ENCODE data around the gene FUT8. TPM values are rescaled to one million over a fixed set of nuclear protein-coding genes. Genes with fewer than 3 reads are reported as not detected.

FUT8 gene
- total RNA-seq, 1 donor from 2014 or later: 193 TPM

DNA sequence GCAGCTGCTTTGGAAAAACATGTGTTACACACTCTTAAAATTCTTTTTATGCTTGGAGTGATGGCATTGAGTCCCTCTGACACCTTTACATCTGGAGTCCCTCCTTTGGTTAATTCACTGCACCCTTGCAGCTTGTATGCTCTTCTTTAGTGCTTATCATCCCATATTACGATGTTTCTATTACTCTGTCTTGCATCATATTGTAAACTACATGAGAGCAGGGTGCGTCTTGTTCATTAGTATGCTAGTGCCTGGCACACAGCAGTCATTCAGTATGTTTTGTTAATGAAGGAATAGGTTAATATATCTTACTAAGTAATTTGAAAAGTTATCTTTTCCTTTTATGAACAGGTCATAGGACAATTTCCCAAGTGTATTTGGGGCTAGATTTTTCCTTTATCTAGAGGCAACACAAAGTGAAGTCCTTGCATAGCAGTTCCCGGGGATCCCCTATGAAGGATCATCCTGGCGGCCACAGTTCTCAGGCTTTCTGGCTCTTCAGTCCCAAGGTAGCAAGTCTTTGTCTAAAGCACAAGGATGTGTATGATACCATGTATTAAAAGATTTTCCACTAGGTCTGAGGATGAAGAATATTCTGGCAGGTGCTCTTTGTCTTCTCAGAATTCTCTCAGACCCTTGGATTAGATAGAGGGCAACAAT, 363.8 kb downstream of the FUT8 start:
- no peak for DNase-seq

DNA sequence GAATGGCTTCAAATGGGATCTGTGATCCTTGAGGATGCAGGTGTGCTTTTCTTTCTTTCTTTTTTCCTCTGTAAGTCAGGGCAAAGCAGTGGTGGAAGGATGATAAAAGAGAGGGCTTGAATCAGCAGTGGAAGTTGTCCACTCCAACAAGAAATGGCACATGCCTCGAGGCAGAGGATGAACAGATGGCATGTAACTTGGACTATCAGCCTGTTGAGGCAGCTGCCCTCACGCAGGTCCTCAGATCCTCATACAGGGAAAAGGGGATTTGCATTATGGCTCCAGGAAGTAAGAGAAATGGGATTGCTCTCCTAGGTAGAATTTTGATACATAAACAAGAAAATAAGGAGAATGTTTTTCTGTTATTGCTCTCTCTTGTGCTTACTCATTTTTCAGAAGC, 368.0 kb downstream of the FUT8 start:
- no peak for DNase-seq

DNA sequence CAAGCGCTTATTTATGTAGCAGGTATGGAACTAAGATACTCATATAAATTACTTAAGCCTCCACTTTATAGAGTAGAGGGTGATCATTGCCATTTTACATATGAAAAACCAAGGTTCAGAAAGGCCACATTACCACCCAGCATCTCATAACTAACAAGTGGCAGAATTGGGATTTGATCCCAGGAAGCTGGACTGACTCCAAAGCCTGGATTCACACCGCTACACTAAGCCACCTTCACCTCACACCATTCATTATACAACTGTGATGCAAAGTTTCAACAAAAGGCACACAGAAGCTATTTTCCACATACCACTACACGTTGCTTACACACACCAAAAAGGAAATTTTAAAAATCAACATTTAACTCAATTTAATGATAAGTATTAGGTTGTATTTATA, 370.6 kb downstream of the FUT8 start:
- no peak for DNase-seq

DNA sequence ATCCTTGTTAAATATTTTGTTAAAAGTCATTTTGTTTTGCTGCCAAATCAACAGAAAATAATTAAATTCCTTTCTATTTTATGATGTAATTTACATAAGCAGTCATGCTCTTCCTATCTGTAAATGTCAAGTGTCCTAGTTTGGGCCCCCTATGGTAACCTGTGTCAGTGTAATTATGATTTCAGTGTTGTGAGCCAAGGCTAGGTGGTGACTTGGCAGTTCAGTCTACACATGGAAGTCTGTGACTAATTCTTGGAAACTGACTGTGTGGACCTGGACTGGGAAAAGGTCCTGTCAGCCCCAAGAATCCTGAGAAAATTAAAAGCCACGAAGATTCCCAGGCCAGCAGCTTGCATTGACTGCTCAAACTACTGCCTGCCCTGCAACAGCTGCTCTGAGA, 371.0 kb downstream of the FUT8 start:
- no peak for DNase-seq

DNA sequence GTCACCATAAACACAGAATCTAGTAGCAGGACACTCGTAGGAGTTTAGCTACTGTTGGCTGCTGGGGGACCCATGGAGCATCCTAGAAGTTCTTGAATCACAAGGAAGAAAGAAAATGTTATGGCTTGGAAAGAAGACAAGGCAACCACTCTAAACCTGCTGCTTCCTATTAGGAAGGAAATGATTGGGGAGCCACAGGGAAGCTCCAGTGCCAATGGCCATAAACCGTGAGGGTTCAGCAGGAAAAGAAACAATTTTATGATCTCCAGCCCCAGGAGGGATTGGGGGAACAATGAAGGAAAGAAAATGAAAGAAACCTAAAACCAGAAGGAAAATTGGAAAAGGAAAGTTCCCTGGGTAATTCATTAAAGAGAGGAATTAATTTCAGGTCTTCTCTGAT, 372.0 kb downstream of the FUT8 start:
- DNase-seq: no peak

DNA sequence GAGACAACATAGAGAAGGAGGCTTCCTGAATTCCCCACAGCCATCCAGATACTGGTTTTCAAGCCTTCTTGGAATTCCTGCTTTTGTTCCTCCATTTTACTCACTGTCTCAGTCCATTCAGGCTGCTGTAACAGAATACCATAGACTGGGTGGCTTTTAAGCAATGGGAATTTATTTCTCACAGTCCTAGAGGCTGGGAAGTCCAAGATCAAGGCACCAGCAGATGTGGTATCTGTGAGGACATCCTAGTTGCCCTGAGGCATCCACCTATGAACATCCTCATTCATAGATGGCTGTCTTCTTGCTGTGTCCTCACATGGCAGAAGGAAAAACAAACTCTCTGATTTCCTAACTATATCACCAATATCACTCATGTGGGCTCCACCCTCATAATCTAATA, 374.9 kb downstream of the FUT8 start:
- DNase-seq: no peak

DNA sequence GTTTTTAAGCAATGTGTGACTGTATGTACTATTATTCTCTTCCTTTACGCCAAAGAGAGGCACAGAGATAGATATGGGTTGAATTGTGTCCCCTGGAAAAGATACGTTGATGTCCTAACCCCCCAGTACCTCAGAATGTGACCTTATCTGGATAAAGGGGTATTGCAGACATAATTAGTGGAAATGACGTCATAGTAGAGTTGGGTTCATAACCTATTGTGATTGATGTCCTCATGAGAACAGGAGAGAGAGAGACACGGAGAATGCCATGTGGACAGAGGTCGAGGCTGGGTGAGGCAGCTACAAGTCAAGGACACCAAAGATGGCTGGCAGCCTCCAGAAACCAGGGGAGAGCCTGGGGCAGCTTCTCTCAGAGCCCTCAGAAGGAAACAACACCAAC, 376.3 kb downstream of the FUT8 start:
- DNase-seq: no peak

DNA sequence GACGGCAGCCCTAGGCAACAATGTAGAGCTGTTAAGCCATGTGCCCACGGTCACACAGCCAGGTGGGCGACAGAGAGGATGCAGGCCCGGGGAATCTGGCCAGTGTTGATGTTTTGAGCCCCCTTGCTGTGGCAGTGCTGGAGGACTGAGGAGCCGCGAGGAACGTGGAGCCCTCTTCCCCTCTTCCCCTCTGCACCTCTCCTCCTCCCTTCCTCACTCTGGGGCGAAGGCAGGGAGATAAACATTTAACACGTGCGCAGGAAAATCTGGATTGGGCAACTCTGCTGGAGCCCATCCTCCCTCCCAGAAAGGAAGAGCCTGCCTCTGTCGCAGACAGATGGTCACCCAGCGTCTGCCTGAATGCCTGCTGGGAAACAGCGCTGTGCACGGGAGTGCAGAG, 376.8 kb downstream of the FUT8 start:
- no peak for DNase-seq

DNA sequence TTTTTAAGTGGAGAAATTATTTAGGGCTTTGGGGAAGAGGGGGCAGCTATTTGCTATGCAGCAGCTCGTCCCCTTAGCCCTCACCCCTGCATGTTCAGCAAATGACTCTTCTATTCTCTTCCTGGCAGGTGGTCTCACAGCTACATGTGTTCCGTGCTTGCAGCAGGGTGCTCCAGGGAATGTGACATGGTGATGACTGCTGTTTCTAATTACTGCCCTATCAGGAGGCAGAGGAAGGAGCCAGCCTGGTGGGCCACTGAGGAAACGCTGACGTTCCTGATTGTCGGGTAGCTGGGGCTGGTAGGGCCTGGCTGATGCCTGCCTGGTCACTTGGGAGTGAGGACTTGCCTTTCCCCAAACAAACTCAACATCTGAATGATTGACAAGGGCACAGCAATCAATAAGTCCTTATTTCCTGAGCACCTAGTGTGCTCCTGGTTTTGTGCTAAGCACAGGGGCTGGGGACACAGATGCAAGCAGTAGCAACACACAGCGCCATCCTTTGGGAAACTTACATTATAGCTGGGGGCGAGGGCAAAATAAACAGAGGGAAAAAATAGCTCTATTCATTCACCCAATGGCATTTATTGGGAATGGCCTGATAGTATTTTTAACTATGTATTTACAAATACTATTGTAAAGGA, 377.8 kb downstream of the FUT8 start:
- DNase-seq: no peak

DNA sequence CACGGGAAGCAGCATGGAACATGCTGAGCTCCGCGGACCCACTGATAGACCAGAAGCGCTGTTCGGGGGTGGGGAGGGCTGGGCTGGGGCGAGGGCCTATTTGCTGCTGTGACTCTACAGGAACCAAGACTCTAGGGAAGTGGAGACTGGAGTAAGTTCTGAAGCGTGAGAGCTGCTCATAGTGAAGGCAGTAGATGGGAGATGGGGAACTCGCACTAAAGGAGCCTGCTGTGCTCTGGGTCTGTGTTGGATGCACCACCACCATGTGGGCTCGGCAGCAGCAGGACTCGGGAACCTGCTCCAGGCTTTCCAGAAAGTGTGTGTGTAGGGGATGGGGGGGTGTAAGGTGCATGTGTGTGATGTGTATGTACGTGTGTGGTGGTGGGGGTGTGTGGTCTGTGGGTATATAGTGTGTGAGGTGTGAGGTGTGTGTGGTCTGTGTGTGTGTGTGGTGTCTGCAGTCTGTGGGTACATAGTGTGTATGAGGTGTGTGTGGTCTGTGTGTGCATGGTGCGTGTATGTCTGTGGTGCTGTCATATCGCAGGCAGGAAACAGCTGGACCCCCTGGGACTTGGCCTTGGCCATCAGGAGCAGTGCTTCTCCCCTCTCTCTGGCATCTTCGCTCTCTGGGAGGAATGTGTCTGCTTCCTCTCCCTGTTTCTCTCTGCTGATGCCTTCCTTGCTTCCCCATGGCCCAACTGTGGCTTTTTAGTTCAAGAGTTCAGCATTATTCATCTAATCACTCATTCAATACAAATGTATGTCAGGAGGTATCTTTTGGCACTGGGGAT, 378.9 kb downstream of the FUT8 start:
- no peak for DNase-seq

DNA sequence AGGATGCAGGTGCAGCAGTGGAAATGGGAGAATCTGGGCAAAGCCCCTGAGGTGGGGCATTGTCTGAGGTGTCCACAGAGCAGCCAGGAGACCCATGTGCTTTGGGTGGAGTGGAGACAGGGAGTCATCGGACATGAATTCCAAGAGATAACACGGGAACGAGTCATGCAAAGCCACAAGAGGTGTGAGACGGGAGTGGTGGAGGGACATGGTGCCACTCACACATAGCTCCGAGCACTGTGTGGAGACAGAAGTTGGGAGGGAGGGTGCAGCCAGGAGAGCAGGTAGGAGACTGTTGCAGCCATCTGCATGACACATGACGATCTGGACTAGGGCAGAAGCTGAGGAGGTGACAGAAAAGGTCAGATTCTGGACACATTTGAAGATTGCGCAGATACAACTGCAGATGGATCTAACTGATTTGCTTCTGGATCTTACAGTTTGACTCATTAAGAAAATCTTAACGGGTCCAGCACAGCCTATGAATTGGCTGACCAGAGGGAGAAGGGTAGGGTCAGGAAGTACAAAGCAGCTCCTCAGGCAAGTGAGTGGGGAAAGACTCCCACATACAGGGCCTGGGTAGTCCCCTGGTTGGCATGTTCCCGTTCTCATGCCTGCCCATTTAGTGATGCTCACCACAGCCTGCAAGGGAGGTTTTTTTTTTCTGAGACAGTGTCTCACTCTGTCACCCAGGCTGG, 379.8 kb downstream of the FUT8 start:
- no peak for DNase-seq

Small RNAs within 50 kb of the gene (small RNA-seq; reads per million reads assigned to genes)
- not detected for gene MIR625
